ENCODE measurements around the gene ARMH1. TPM values are rescaled to one million over a fixed set of nuclear protein-coding genes. Genes with fewer than 3 reads are reported as not detected.

The ARMH1 gene
- total and polyA plus RNA-seq, 2 donors (not counting 1 experiment from before 2014, with no cell fraction given): 10.2 to 225 TPM

- H3K27ac Mint-ChIP-seq: no peak overlapping the region
These were observed 21.2 kb upstream of the ARMH1 start for GRCh38 chr1:44653107-44653964.

More at GRCh38 chr1:44653107-44653964, 21.2 kb upstream of the ARMH1 start:
- CTCF ChIA-PET: interaction anchor here (0.6 to 4.4 kb wide), 40 partner anchors 9 to 928 kb away, joined by 3 to 91 read pairs (median 5); partner anchors contain the start of genes ARMH1, DMAP1 and TMEM53
- H3K9ac ChIP-seq (ENCODE audit: low read length): no peak overlapping the region
- Mint-ChIP-seq H3K27me3 (no peaks in the 10 kb centered on the region), H3K9me3 (ENCODE audit: insufficient read depth) (no peaks in the 10 kb centered on the region), H3K4me3 (no peak overlapping the region), H3K4me1 (no peaks in the 10 kb centered on the region)
- DNase-seq (no peak), ATAC-seq (ENCODE audit: low read depth) (no peak)
- 90% methylated on average over 2 of the region's 11 CpGs for WGBS (ENCODE audit: insufficient coverage)
- H3K79me2 ChIP-seq (ENCODE audit: control insufficient read depth, insufficient read depth, low read length): no peaks in the 10 kb centered on the region
- no peak overlapping the region for H3K4me2 ChIP-seq (replicated peaks; ENCODE audit: low read depth, low read length, poor library complexity, severe bottlenecking)
- no peaks in the 10 kb centered on the region for H3K27me3 ChIP-seq (replicated peaks in 1 of 4; ENCODE audit: control extremely low read depth in 1 of 4, control insufficient read depth in 3 of 4, insufficient read depth in 4 of 4, low read length in 3 of 4)
- no peak overlapping the region for H2AFZ ChIP-seq (ENCODE audit: insufficient read depth, low read depth, low read length, poor library complexity, severe bottlenecking)
- H4K20me1 ChIP-seq (ENCODE audit: control insufficient read depth, insufficient read depth, low read length, poor library complexity, severe bottlenecking): peaks cover 10% of the 10 kb centered on the region
- no peaks in the 10 kb centered on the region for H3K9me3 ChIP-seq (ENCODE audit: control extremely low read depth in 1 of 3, control insufficient read depth in 2 of 3, insufficient read depth in 1 of 3, low read length in 2 of 3)
- H3K4me1 ChIP-seq (ENCODE audit: control insufficient read depth in 2 of 2, insufficient read depth in 2 of 2, low read length in 2 of 2): no peaks in the 10 kb centered on the region
- H3K4me3 ChIP-seq (ENCODE audit: control extremely low read depth in 1 of 5, extremely low read depth in 1 of 5, insufficient read depth in 1 of 5, low read depth in 2 of 5, low read length in 4 of 5): no peak overlapping the region
- H3K36me3 ChIP-seq (replicated peaks in 1 of 2; ENCODE audit: control extremely low read depth in 1 of 2, control insufficient read depth in 1 of 2, extremely low read depth in 1 of 2, insufficient read depth in 2 of 2, low read length in 1 of 2): peaks cover 0 to 29% of the 10 kb centered on the region in 2 experiments
- TF ChIP-seq EZH2 (IDR thresholded peaks at IDR 0.05; ENCODE audit: borderline replicate concordance, insufficient read depth, low read depth, low read length, poor library complexity, severe bottlenecking): no peak
- TF ChIP-seq CTCF (IDR thresholded peaks at IDR 0.05): peak; percentile 68
- intact Hi-C loops (cut with micrococcal nuclease): loop anchor here (1.0 kb wide), 3 partner anchors 21 to 81 kb away; no protein-coding TSS in a partner anchor
- POLR2A ChIA-PET: interaction anchor here (1.1 to 1.9 kb wide), 2 partner anchors 22 kb away, joined by 3 to 5 read pairs; no protein-coding TSS in a partner anchor
- no peak overlapping the region for H3K27ac ChIP-seq (ENCODE audit: low read length in 2 of 2)

Data from B cell (primary cell).